SU-DHL-6 (cell line): Measurements from ENCODE around the gene CFAP100.

Experiments used
- H2AFZ ChIP-seq: fragments of 200-600 bp; sonication (generic); 2 replicates; pipeline ENCODE4 v1.6.1; 2014; ENCODE audit warnings: low read depth, mild to moderate bottlenecking, moderate library complexity, mixed read lengths, antibody characterized with exemption, low read length; ENCODE audit not compliant: severe bottlenecking
- H3F3A ChIP-seq: fragments of 200-600 bp; shearing (Covaris generic); 2 replicates; pipeline ENCODE4 v1.6.0; 2016; ENCODE audit warnings: antibody characterized with exemption, mild to moderate bottlenecking; ENCODE audit not compliant: insufficient read depth
- H3K27ac ChIP-seq: fragments of 200-600 bp; sonication (generic); 2 replicates; pipeline ENCODE4 v1.5.1; 2016; ENCODE audit warnings: low read depth, mild to moderate bottlenecking, low read length, moderate library complexity, mixed read lengths
- H3K27me3 ChIP-seq: fragments of 200-600 bp; sonication (generic), shearing (Covaris generic); 2 replicates; pipeline ENCODE4 v1.6.0; 2014; ENCODE audit warnings: mild to moderate bottlenecking, low read length
- H3K36me3 ChIP-seq: fragments of 200-600 bp; sonication (generic); 2 replicates; pipeline ENCODE4 v1.6.1; 2014; ENCODE audit warnings: mild to moderate bottlenecking, low read length, mixed read lengths
- H3K4me2 ChIP-seq: fragments of 300-600, 200-600 bp; shearing (Covaris generic), sonication (generic); 2 replicates; pipeline ENCODE4 v1.6.0; 2014; ENCODE audit warnings: low read length, low read depth, mild to moderate bottlenecking; ENCODE audit not compliant: poor library complexity, severe bottlenecking
- H3K4me3 ChIP-seq: fragments of 200-600 bp; sonication (generic); 2 replicates; pipeline ENCODE4 v1.5.1; 2014; ENCODE audit warnings: antibody characterized with exemption, low read length, mild to moderate bottlenecking, mixed read lengths; ENCODE audit not compliant: insufficient read depth, poor library complexity, severe bottlenecking
- H3K79me2 ChIP-seq: fragments of 200-600 bp; sonication (generic); 2 replicates; pipeline ENCODE4 v1.6.1; 2014; ENCODE audit warnings: mild to moderate bottlenecking, low read length, moderate library complexity; ENCODE audit not compliant: insufficient read depth
- H3K9ac ChIP-seq: fragments of 200-600 bp; sonication (generic); 2 replicates; pipeline ENCODE4 v1.7.0; 2014; ENCODE audit warnings: mild to moderate bottlenecking, low read length
- H3K9me2 ChIP-seq: fragments of 200-600 bp; sonication (generic); replicated peaks from 2 replicates; pipeline ENCODE4 v1.6.1; 2014; ENCODE audit warnings: low read length; ENCODE audit not compliant: insufficient read depth
- H3K9me3 ChIP-seq: fragments of 200-600 bp; sonication (generic); 2 replicates; pipeline ENCODE4 v1.6.1; 2014; ENCODE audit warnings: low read length, mixed read lengths; ENCODE audit not compliant: insufficient read depth
- H4K20me1 ChIP-seq: fragments of 200-600 bp; sonication (generic); 2 replicates; pipeline ENCODE4 v1.6.1; 2014; ENCODE audit warnings: low read depth, mild to moderate bottlenecking, antibody characterized with exemption, low read length, moderate library complexity, mixed read lengths
- CTCF ChIP-seq: fragments of 200-600 bp; sonication (generic); IDR thresholded peaks from one replicate; pipeline ENCODE4 v1.5.1; 2017; ENCODE audit warnings: antibody characterized with exemption, mild to moderate bottlenecking, low read length, moderate library complexity; ENCODE audit not compliant: insufficient read depth, poor library complexity, severe bottlenecking
- EZH2phosphoT487 ChIP-seq: fragments of 200-600 bp; sonication (generic), shearing (Covaris generic); conservative IDR thresholded peaks from 2 replicates; pipeline ENCODE4 v1.6.1; 2018; ENCODE audit warnings: mild to moderate bottlenecking, antibody characterized with exemption, low read length, moderate library complexity, mixed read lengths

Gene CFAP100

GRCh38 chr3:126369490-126369889, 25.2 kb upstream of the CFAP100 start:
- H3K27me3 ChIP-seq = no peaks in the 10 kb centered on the region
- no peaks in the 10 kb centered on the region for H3K9me2 ChIP-seq
- H3F3A ChIP-seq = no peaks in the 10 kb centered on the region
- H3K4me3 ChIP-seq = no peak overlapping the region
- no peak for TF ChIP-seq CTCF
- TF ChIP-seq EZH2phosphoT487 = no peak
- no peak overlapping the region for H3K4me2 ChIP-seq
- no peak overlapping the region for H3K27ac ChIP-seq
- no peak overlapping the region for H2AFZ ChIP-seq
- H3K9me3 ChIP-seq = no peaks in the 10 kb centered on the region
- no peaks in the 10 kb centered on the region for H4K20me1 ChIP-seq
- no peaks in the 10 kb centered on the region for H3K36me3 ChIP-seq
- H3K9ac ChIP-seq = no peak overlapping the region
- no peaks in the 10 kb centered on the region for H3K79me2 ChIP-seq

- no peak overlapping the region for H2AFZ ChIP-seq
- no peaks in the 10 kb centered on the region for H3K9me2 ChIP-seq
Measured at GRCh38 chr3:126370055-126370454, 24.7 kb upstream of the CFAP100 start.

GRCh38 chr3:126370606-126371005, 24.1 kb upstream of the CFAP100 start:
- Histone ChIP-seq H3K4me3 (no peak overlapping the region), H3K36me3 (no peaks in the 10 kb centered on the region), H3K79me2 (no peaks in the 10 kb centered on the region), H3F3A (no peaks in the 10 kb centered on the region), H3K27ac (no peak overlapping the region), H2AFZ (no peak overlapping the region), H3K27me3 (no peaks in the 10 kb centered on the region), H3K9me2 (no peaks in the 10 kb centered on the region), H3K4me2 (no peak overlapping the region), H3K9me3 (no peaks in the 10 kb centered on the region), H3K9ac (no peak overlapping the region), H4K20me1 (no peaks in the 10 kb centered on the region)
- no peak for TF ChIP-seq CTCF
- TF ChIP-seq EZH2phosphoT487 = no peak

More at GRCh38 chr3:126370055-126370454, 24.7 kb upstream of the CFAP100 start:
- TF ChIP-seq EZH2phosphoT487 (no peak), CTCF (no peak)
- Histone ChIP-seq H3K27me3 (no peaks in the 10 kb centered on the region), H3F3A (no peaks in the 10 kb centered on the region), H3K9ac (no peak overlapping the region), H4K20me1 (no peaks in the 10 kb centered on the region), H3K4me3 (no peak overlapping the region), H3K4me2 (no peak overlapping the region), H3K9me3 (no peaks in the 10 kb centered on the region), H3K79me2 (no peaks in the 10 kb centered on the region), H3K27ac (no peak overlapping the region), H3K36me3 (no peaks in the 10 kb centered on the region)
